Panc1 (cell line): Measurements from ENCODE around the gene PGLYRP2. TPM values are rescaled to one million over a fixed set of nuclear protein-coding genes. Genes with fewer than 3 reads are reported as not detected.

Experiments used
- ATAC-seq: fragments of 200-7000 bp; cut with Tn5 transposase; 2 replicates; pipeline ENCODE4 v1.9.1; 2020; ENCODE audit warnings: mild to moderate bottlenecking, moderate library complexity
- Bru-seq: library from RNA; stranded (reverse); fragments of 400-500 nt; gene quantifications from one replicate; lab custom pipeline; 2021; lab: Mats Ljungman, UMichigan
- BruChase-seq, 2 experiments: library from RNA; stranded (reverse); fragments of 400-500 nt; gene quantifications; one replicate each; lab custom pipeline; 2021; lab: Mats Ljungman, UMichigan
- BruUV-seq: library from RNA; stranded (reverse); fragments of 400-500 nt; replicated peaks from 2 replicates; lab custom pipeline; 2021; lab: Mats Ljungman, UMichigan
- CTCF ChIA-PET: fragments of 300-600 bp; sonication (Branson Sonifier 250); formaldehyde crosslinking; loops from one replicate; lab custom pipeline; 2022; ENCODE audit warnings: antibody characterized with exemption; lab: Charles Lee
- POLR2A ChIA-PET: fragments of 300-600 bp; sonication (Branson Sonifier 250); formaldehyde crosslinking; loops from one replicate; lab custom pipeline; 2022; ENCODE audit warnings: antibody characterized with exemption; lab: Charles Lee
- DNase-seq: peaks from one replicate; pipeline ENCODE4 v3.0.0-alpha.2; 2010; ENCODE audit warnings: low read depth, low spot score
- H3K27ac ChIP-seq: 2 replicates; pipeline ENCODE4 v1.5.1; 2011; ENCODE audit warnings: mild to moderate bottlenecking, low read length, inconsistent platforms
- H3K27me3 ChIP-seq: fragments of 200-500 bp; sonication (Bioruptor generic); 2 replicates; pipeline ENCODE4 v1.6.0; 2014; ENCODE audit warnings: low read length, inconsistent platforms; ENCODE audit not compliant: control insufficient read depth, insufficient read depth
- H3K36me3 ChIP-seq: fragments of 200-500 bp; sonication (Bioruptor generic); 2 replicates; pipeline ENCODE4 v1.5.1; 2014; ENCODE audit warnings: inconsistent platforms, mild to moderate bottlenecking, low read length, moderate library complexity; ENCODE audit not compliant: control insufficient read depth, insufficient read depth
- H3K4me1 ChIP-seq: 2 replicates; pipeline ENCODE4 v1.5.1; 2011; ENCODE audit warnings: inconsistent platforms, mild to moderate bottlenecking, low read length, moderate library complexity; ENCODE audit not compliant: control insufficient read depth, insufficient read depth
- H3K4me3 ChIP-seq, 2 experiments: 2 replicates each; pipeline ENCODE4 v1.5.1; 2011 to 2012; ENCODE audit warnings: low read depth in 2 of 2, low read length in 2 of 2, mild to moderate bottlenecking in 2 of 2, inconsistent platforms in 1 of 2, moderate library complexity in 1 of 2
- H3K9me3 ChIP-seq: fragments of 200-500 bp; sonication (Bioruptor generic); 2 replicates; pipeline ENCODE4 v1.5.1; 2014; ENCODE audit warnings: low read depth, mild to moderate bottlenecking, inconsistent platforms, low read length, moderate library complexity; ENCODE audit not compliant: control insufficient read depth, insufficient read depth
- POLR2AphosphoS5 ChIP-seq: IDR thresholded peaks from 2 replicates; pipeline ENCODE4 v1.6.1; 2012; ENCODE audit warnings: mild to moderate bottlenecking, low read depth, low read length, moderate library complexity
- SIN3A ChIP-seq: IDR thresholded peaks from 2 replicates; pipeline ENCODE4 v1.6.1; 2012; ENCODE audit warnings: low read depth, mild to moderate bottlenecking, low read length, moderate library complexity, borderline replicate concordance; ENCODE audit not compliant: insufficient read depth
- TCF7L2 ChIP-seq: IDR thresholded peaks from 2 replicates; pipeline ENCODE4 v1.6.1; 2011; ENCODE audit warnings: mild to moderate bottlenecking, low read depth, low read length, inconsistent platforms
- in situ Hi-C: cut with HindIII; loops from 2 replicates; pipeline ENCODE4 v1.10.0; 2016; ENCODE audit warnings: low sequenced_read_pairs, low pct_unique_long_range_greater_than_20kb
- intact Hi-C: fragments of 100-400 bp; cut with micrococcal nuclease; formaldehyde crosslinking; loops from one replicate; pipeline ENCODE4 v1.10.0; 2022; ENCODE audit not compliant: unreplicated experiment
- long read RNA-seq: library from polyadenylated mRNA; unstranded; transcript quantifications from one replicate; pipeline ENCODE4 v2.0.0, GENCODE V29; 2021; ENCODE audit not compliant: unreplicated experiment
- polyA plus RNA-seq: library from polyadenylated mRNA; unstranded; fragments of >200 nt; gene quantifications from one replicate; pipeline ENCODE4 v1.2.1, GENCODE V29; 2012; ENCODE audit warnings: missing spikeins; ENCODE audit not compliant: insufficient read length
- total RNA-seq: library from RNA; stranded (reverse); gene quantifications from one replicate; pipeline ENCODE4 v1.2.1, GENCODE V29; 2021; ENCODE audit not compliant: unreplicated experiment
- TF ChIP-seq, protein P1 (sequence below), 2 experiments: IDR thresholded peaks; 2 replicates each; pipeline ENCODE4 v1.6.1; 2011 to 2012; ENCODE audit warnings: low read depth in 2 of 2, control low read depth in 1 of 2, low read length in 1 of 2, mild to moderate bottlenecking in 1 of 2, moderate library complexity in 1 of 2; ENCODE audit not compliant: insufficient read depth in 1 of 2
- TF ChIP-seq, protein P2 (sequence below): fragments of 450-650 bp; IDR thresholded peaks from 2 replicates; pipeline ENCODE4 v1.5.1; 2017; ENCODE audit warnings: mild to moderate bottlenecking

The PGLYRP2 gene, protein sequence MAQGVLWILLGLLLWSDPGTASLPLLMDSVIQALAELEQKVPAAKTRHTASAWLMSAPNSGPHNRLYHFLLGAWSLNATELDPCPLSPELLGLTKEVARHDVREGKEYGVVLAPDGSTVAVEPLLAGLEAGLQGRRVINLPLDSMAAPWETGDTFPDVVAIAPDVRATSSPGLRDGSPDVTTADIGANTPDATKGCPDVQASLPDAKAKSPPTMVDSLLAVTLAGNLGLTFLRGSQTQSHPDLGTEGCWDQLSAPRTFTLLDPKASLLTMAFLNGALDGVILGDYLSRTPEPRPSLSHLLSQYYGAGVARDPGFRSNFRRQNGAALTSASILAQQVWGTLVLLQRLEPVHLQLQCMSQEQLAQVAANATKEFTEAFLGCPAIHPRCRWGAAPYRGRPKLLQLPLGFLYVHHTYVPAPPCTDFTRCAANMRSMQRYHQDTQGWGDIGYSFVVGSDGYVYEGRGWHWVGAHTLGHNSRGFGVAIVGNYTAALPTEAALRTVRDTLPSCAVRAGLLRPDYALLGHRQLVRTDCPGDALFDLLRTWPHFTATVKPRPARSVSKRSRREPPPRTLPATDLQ
- total RNA-seq, result not detected
- polyA plus RNA-seq, result not detected
- Bru-seq, nascent RNA, result not detected
- BruChase-seq, experiment 1, labeled RNA remaining after a 2-hour chase, result not detected
- percentile 8 among the genes with signal in this experiment for BruChase-seq, experiment 2, labeled RNA remaining after a 6-hour chase
- long read RNA-seq, result 0 reads

DNA sequence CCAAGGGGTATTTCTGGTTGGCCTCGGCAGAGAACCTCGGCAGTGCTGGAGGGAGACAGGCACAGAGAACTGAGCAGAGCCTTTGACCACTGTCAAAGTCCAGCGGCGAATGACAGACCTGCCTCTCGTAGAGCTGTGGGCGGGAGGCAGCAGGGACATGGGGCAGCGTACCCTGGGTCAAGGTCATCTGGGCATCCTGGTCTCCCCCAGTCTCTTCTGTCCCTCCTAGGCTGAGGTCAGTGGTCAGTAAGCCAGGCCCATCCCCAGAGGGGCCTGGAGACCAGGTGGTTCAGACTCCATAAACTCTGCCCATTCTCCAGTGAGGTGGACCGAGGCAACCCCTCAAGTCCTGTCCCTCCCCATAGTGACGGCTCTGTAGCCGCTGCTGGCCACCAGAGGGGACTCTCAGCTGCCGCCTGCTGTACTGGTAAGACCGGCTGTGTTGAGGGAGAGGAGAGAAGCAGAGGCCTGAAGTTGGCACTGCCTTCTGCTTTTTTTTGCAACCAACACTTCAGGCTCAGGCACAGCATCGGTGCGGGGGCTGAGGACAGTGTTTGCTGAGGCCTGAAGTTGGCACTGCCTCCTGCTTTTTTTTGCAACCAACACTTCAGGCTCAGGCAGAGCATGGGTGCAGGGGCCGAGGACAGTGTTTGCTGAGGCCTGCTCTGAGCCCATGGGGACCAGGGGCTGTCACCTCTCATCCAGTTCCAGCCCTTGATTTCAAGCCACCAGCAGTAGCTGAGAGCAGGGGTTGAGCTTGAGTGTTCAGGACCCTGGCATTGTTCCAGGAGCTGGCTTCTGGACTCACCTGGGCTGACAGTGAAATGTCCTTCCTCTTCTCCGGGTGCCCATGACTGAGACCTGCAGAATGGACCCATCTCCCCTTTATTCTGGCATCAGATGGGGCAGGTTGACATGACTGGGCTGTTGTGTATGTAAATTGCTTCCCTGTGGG lies at the start of gene PGLYRP2:
Gene PGLYRP2 (minus strand): TSS at position 111 of the 955 bp plus-strand sequence. CDS start 130 bp downstream, outside the sequence.
- DNase-seq (no peak), ATAC-seq (peak; percentile 88)
- Histone ChIP-seq H3K36me3 (no peaks in the 10 kb centered on the region), H3K4me1 (no peaks in the 10 kb centered on the region), H3K9me3 (no peaks in the 10 kb centered on the region), H3K27ac (no peak within 1 kb of the TSS), H3K4me3 (no peak within 1 kb of the TSS), H3K27me3 (no peaks in the 10 kb centered on the region)
- CTCF ChIA-PET, result interaction anchor here (0.8 kb wide), 1 partner anchor 72 kb away, joined by 6 read pairs; no protein-coding TSS in a partner anchor
- no peak for TF ChIP-seq SIN3A
- TF ChIP-seq TCF7L2, result no peak
- TF ChIP-seq POLR2AphosphoS5, result no peak
- TF ChIP-seq, protein P1, sequence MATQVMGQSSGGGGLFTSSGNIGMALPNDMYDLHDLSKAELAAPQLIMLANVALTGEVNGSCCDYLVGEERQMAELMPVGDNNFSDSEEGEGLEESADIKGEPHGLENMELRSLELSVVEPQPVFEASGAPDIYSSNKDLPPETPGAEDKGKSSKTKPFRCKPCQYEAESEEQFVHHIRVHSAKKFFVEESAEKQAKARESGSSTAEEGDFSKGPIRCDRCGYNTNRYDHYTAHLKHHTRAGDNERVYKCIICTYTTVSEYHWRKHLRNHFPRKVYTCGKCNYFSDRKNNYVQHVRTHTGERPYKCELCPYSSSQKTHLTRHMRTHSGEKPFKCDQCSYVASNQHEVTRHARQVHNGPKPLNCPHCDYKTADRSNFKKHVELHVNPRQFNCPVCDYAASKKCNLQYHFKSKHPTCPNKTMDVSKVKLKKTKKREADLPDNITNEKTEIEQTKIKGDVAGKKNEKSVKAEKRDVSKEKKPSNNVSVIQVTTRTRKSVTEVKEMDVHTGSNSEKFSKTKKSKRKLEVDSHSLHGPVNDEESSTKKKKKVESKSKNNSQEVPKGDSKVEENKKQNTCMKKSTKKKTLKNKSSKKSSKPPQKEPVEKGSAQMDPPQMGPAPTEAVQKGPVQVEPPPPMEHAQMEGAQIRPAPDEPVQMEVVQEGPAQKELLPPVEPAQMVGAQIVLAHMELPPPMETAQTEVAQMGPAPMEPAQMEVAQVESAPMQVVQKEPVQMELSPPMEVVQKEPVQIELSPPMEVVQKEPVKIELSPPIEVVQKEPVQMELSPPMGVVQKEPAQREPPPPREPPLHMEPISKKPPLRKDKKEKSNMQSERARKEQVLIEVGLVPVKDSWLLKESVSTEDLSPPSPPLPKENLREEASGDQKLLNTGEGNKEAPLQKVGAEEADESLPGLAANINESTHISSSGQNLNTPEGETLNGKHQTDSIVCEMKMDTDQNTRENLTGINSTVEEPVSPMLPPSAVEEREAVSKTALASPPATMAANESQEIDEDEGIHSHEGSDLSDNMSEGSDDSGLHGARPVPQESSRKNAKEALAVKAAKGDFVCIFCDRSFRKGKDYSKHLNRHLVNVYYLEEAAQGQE (IDR thresholded peaks at IDR 0.05; ENCODE audit: insufficient read depth in 1 of 2, low read depth in 2 of 2, low read length in 1 of 2), result no peak
- TF ChIP-seq, protein P2, sequence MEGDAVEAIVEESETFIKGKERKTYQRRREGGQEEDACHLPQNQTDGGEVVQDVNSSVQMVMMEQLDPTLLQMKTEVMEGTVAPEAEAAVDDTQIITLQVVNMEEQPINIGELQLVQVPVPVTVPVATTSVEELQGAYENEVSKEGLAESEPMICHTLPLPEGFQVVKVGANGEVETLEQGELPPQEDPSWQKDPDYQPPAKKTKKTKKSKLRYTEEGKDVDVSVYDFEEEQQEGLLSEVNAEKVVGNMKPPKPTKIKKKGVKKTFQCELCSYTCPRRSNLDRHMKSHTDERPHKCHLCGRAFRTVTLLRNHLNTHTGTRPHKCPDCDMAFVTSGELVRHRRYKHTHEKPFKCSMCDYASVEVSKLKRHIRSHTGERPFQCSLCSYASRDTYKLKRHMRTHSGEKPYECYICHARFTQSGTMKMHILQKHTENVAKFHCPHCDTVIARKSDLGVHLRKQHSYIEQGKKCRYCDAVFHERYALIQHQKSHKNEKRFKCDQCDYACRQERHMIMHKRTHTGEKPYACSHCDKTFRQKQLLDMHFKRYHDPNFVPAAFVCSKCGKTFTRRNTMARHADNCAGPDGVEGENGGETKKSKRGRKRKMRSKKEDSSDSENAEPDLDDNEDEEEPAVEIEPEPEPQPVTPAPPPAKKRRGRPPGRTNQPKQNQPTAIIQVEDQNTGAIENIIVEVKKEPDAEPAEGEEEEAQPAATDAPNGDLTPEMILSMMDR, result no peak; the same call in none of the 2 replicates
- intact Hi-C loops, result loop anchor here (10.0 kb wide), 1 partner anchor 75 kb away; no protein-coding TSS in a partner anchor
- in situ Hi-C loops, result no loop called here
- POLR2A ChIA-PET, result no interaction called here
- BruUV-seq, result no TSS peak

GRCh38 chr19:15527705-15528104 lies 48.4 kb upstream of the PGLYRP2 start:
- no peak overlapping the region for H3K27ac ChIP-seq

More at GRCh38 chr19:15527705-15528104, 48.4 kb upstream of the PGLYRP2 start:
- POLR2A ChIA-PET, result interaction anchor here (0.5 to 0.6 kb wide), 2 partner anchors 42 to 91 kb away, joined by 4 to 9 read pairs; no protein-coding TSS in a partner anchor
- in situ Hi-C loops (no loop called here), intact Hi-C loops (no loop called here)
- no peak overlapping the region for H3K4me3 ChIP-seq
- no peak for TF ChIP-seq POLR2AphosphoS5
- DNase-seq (no peak), ATAC-seq (no peak)
- no TSS peak for BruUV-seq
- no peaks in the 10 kb centered on the region for H3K36me3 ChIP-seq
- H3K9me3 ChIP-seq, result no peaks in the 10 kb centered on the region
- no peaks in the 10 kb centered on the region for H3K27me3 ChIP-seq
- no peaks in the 10 kb centered on the region for H3K4me1 ChIP-seq
- CTCF ChIA-PET, result no interaction called here
